Activated T-helper 1 cell treated with anti-CD3 and anti-CD28 coated beads, Interleukin-2, amount 50 U/mL, for 16 hours (primary cell): ENCODE results near the gene WASF3.

Experiments used
- DNase-seq, 2 donors: peaks; one replicate each; pipeline ENCODE4 v3.0.0-alpha.2; 2020; ENCODE audit warnings: low read depth in 1 of 2, low spot score in 1 of 2

The WASF3 gene

DNA sequence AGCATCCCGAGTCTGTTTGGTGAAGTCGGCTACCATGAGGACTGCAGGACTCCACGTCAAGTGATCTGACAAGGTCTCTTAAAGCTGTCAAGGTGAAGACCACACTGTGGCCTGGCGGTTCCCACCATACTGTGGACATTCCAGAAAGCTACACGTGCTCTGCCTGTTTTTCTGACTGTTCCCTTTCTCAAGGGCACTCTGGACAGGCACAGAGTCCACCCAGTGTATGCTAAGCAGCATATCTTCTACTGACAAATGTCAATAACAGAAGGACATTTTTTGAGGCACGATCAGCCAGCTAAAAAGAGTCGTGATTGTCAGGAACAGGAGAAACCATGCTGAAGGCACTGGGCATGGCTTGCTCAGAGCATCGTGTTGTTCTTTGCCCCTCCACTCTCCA lies 12.8 kb upstream of the WASF3 start:
- DNase-seq: no peak

GRCh38 chr13:26548205-26548765 lies 9.2 kb upstream of the WASF3 start:
- no peak for DNase-seq

DNA sequence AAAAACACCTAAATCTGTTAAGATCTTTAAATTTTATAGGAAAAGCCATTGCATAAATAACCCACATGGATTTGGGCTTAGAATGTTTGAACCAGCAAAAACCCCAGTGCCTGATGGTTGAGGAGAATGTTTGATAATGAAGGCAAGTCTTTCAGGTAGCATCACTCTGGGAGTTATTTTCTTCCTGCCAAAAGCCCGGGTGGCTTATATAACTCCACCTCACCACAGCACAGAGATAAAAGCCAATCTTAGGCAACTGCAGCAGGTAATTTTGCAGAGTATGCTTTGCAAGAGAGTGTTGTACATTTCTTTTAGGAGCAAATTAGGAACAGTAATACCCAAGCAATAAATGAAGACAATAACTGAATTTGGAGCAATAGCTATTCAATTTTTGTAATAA lies 7.8 kb upstream of the WASF3 start:
- no peak for DNase-seq

DNA sequence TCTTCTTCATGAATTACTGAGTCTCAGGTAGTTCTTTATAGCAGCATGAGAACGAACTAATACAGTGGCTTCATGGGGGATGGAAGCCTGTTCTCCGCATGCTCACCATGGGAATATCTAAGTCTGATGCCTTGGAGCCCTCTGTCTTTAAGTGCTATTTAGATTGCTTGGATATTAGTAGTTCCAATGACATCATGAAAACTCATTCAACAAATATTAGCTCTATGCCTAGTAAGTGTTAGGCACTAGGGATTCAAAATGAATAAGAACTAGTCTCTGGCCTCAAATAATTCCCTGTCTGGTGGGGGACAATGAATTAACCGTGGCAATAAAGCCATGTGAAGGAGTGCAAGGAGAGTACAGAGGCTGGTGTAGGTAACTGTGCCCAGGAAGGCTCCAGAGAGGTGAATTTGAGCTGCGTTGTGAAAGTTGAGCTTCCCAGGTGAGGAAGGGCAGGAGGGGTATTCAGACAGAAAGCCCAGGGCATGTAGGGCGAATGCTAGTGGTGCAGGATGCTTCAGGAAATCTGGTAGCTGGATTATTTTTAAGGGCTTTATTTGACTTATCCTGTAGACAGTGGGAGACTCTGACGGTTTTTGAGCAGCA lies 6.1 kb upstream of the WASF3 start:
- no peak for DNase-seq

DNA sequence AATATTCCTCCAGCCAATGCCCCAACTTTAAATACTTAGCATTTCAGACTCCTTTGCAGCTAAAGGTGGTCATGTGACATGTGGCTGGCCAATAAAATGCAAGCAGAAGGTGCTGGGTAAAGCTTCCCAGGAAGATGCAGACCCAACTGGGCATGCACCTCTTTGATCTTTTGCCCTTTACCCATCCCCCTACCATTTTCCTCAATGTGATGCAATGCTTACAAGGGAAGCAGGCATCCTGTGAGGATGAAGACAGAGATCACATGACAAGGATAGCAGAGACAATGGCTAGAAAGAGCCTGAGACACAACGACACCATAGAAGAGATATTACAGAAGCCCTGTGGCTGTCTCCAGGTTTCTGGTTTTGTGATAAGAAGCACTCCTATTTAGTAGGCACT lies 2.1 kb upstream of the WASF3 start:
- DNase-seq: no peak

DNA sequence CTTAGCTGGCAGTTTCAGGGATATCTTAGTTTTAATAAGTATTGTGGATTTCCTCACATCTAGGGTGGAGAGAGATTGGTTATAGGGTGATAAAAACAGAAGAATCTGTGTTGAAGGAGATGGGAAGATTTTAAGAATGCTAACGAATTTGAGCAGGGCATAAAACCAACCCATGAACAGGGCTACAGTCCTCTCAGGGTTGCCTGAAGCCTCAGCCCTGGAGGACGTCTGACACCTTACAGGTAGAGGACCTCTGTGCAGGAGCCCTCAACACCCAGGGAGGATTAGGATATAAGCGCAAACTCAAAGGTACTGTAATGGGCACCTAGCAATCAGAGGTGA lies 461 bp upstream of the WASF3 start:
- DNase-seq: no peak

DNA sequence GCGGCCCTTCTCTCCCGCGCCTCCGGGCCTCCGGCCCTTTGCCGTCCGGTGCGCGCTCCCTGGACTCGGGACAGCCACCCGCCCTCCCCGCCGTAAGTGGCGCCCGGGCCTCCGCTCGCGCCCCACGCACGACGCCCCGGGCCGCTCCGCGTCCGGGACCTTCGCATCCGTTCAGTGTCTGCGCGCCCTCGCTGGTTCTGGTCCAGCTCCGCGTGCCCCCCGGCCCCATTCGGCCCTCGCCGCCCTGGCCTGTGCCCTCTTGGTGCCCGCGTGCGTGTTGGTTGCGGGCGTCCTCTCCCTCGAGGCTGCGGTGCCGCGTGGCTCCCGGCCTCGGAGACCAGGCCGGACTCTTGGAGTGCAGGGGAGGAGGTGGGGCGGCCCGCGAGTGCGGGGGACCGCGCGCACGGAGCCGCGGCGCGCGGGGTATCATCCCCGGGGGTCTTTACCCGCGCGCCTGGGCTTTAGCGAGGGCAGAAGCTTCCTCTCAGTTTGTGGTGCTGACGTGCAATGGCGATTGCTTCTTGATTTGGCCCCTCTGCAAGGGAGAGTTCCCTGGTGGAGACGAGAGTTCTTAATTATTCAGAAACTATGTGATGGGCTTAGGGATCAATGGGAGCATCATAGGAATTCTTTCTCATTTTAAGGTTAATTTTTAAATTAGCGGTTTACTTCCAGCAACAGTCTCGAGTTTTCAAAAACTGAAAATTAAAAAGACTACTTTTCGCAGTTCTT lies 757 bp downstream of the WASF3 start:
- no peak for DNase-seq

GRCh38 chr13:26558987-26559386 lies 1.5 kb downstream of the WASF3 start:
- DNase-seq: no peak

- no peak for DNase-seq
Observed at GRCh38 chr13:26560456-26560855, 3.0 kb downstream of the WASF3 start.

- no peak for DNase-seq
Observed at GRCh38 chr13:26561067-26561466, 3.6 kb downstream of the WASF3 start.

- DNase-seq: no peak
Observed at GRCh38 chr13:26561651-26562511, 4.4 kb downstream of the WASF3 start.

GRCh38 chr13:26562512-26562890 lies 5.0 kb downstream of the WASF3 start:
- DNase-seq: no peak

GRCh38 chr13:26563713-26564112 lies 6.2 kb downstream of the WASF3 start:
- no peak for DNase-seq

DNA sequence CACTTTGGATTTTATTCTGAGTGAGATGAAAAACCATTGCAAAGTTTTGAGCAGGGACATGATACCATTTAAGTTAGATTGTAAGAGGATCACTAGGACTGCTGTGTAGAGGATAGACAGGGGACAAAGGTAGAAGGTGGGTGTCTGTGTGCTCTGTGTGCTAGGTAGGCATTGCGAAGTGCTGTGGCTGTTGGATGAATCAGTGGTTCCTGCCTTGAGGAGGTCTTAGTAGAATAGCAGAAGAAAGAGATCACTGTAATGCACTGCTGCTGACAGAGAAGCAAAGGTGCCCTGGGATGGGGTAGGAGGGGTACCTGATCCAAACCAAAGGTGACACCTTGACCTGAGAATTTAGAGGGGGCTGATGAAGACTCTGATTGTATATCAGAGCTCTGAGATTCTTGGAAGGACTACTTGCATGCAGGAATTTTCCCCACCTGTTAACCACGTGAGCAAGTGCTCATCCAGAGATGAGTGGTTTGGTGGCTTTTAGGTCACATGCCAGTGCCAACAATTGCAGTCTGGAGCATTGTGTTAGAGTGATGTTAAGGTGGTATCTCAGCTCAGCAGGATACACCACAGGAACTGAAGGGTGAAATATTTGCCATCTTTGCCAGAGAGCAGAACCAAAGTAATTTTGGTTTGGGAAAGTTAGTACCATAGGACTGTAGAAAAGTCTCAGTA lies 10.8 kb downstream of the WASF3 start:
- DNase-seq: no peak

DNA sequence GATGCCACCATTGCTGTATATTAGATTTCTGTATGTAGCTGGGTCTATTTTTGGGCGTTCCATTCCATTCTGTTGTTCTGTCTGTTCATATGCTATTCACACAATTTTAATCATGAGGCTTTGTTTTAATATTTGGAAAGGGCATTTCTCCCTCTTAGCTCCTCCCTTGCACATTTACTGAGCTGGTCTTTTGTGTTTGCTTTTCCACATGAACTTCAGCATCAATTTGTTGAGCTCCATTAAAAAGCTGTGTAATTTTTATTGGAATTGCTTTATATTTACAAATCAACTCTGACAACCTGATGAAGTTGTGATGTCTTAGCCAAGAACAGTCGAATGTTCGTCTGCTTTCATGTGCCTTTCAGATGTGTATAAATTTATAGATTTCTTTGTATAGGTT lies 14.0 kb downstream of the WASF3 start:
- no peak for DNase-seq

DNA sequence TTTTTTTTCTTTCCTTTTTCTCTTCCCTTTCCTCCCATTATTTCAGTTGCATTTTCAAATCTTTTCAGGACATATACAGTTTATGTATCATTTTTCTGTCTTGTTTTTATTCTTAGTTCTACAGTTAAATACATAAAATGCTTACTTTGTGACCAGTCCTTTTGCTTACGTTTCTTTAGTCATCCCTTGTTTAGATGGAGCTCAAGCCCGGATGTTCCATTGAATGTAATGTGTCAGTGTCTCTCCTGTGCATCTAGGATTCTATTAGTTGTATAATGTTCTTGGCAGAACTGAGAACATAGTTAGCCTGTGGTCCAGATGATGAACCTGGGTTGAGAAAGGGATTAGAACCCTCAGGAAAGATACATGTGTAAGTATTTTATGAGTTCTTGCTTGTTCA lies 17.8 kb downstream of the WASF3 start:
- no peak for DNase-seq

DNA sequence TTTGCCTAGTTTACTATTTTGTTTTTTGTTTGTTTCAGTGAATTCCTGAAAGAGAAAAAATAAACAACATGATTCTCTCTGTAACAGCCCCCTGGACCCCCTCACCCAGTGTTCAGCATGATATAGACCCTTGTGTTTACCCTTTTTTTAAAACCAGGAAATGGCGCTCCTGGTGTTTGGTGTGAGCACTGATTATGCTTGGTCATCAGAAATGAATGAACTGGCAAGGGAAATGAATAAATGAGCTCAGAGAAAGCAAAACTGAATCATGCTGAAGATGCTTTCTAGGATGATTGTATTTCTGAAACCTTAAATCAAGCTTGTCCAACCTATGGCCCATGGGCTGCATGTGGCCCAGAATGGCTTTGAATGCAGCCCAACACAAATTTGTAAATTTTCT lies 22.1 kb downstream of the WASF3 start:
- no peak for DNase-seq

GRCh38 chr13:26583662-26584061 lies 26.2 kb downstream of the WASF3 start:
- DNase-seq: no peak

- no peak for DNase-seq
Observed at GRCh38 chr13:26584713-26585112, 27.2 kb downstream of the WASF3 start.

DNA sequence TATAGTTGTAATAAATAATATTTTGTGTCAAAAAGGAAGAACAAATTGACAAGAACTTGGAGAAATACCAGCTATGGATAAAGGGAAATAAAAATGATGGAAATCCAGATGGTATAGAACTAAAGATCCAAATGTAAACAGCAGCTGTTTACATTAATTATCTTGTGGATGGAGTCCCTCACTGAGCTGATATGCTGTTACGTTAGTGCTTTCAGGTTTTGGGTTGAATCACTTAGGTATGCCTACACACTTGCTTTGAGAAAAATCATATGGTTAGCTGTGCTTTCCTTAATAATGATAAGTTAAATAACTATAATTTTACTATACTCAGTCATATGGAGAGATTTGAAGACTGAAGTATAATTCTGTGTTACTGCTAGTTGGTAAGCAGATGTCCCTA lies 27.7 kb downstream of the WASF3 start:
- no peak for DNase-seq

DNA sequence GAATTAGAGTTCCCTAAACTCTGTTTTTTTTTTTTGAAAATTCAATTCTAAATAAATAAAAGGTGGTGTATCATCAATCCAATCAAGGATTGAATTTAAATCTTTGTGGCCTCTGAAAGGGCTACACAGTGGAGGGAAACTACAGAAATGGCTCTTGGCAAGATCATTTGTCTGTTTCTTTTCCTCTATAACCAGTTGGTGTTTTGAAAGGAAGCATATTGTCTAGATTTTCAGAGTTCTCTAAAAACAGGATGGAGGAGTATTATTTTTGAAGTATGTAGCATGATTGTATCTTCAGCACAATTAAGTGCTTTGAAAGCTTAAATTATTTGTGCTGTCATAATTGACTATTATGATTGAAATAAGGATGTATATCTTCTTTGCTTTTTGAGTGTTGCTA lies 29.8 kb downstream of the WASF3 start:
- DNase-seq: no peak

GRCh38 chr13:26589226-26589625 lies 31.7 kb downstream of the WASF3 start:
- DNase-seq: no peak
